Inferior parietal cortex (tissue), 1 donor: ENCODE results near the gene PAFAH1B2.
"Not testable (repeated sequence)": the region's sequence is repeated elsewhere in the genome, so short reads cannot be mapped to it uniquely, and the experiment has no call there.

Experiments
- DNase-seq: peaks from one replicate; pipeline ENCODE4 v3.0.0-alpha.2; 2016; ENCODE audit errors: extremely low spot score

Gene PAFAH1B2

GRCh38 chr11:117172724-117173421, 28.8 kb downstream of the PAFAH1B2 start:
- no peak for DNase-seq

- DNase-seq: peak; percentile 33
Measured at GRCh38 chr11:117175104-117175503, 31.0 kb downstream of the PAFAH1B2 start.

- DNase-seq: no peak
Measured at GRCh38 chr11:117175781-117176180, 31.7 kb downstream of the PAFAH1B2 start.

GRCh38 chr11:117176186-117176585, 32.1 kb downstream of the PAFAH1B2 start:
- DNase-seq: no peak

- DNase-seq: no peak
Measured at GRCh38 chr11:117177534-117178209, 33.6 kb downstream of the PAFAH1B2 start.

- DNase-seq: peak; percentile 94
Measured at GRCh38 chr11:117178210-117179034, 34.3 kb downstream of the PAFAH1B2 start, which contains the start of gene SIDT2. TSS of gene SIDT2 (plus strand) at chr11:117178743. CDS start at chr11:117179264, 521 bp downstream.

GRCh38 chr11:117179048-117179999, 35.2 kb downstream of the PAFAH1B2 start:
- peak; percentile 14 for DNase-seq

- no peak for DNase-seq
Measured at GRCh38 chr11:117180020-117180419, 35.9 kb downstream of the PAFAH1B2 start.

- peak; percentile 61 for DNase-seq
Measured at GRCh38 chr11:117180661-117181585, 36.8 kb downstream of the PAFAH1B2 start.

- no peak for DNase-seq
Measured at GRCh38 chr11:117181586-117182550, 37.8 kb downstream of the PAFAH1B2 start.

GRCh38 chr11:117182551-117182935, 38.5 kb downstream of the PAFAH1B2 start:
- DNase-seq: no peak

- DNase-seq: not testable (repeated sequence)
Measured at GRCh38 chr11:117183178-117183577, 39.1 kb downstream of the PAFAH1B2 start.

GRCh38 chr11:117183724-117184349, 39.8 kb downstream of the PAFAH1B2 start:
- DNase-seq: no peak

- no peak for DNase-seq
Measured at GRCh38 chr11:117185736-117186430, 41.8 kb downstream of the PAFAH1B2 start.

GRCh38 chr11:117186431-117186761, 42.3 kb downstream of the PAFAH1B2 start:
- DNase-seq: no peak

- DNase-seq: no peak
Measured at GRCh38 chr11:117187007-117187406, 42.9 kb downstream of the PAFAH1B2 start.

- no peak for DNase-seq
Measured at GRCh38 chr11:117187428-117187798, 43.3 kb downstream of the PAFAH1B2 start.
